MCF 10A (cell line): Measurements from ENCODE around the gene TMEM184A. TPM values are rescaled to one million over a fixed set of nuclear protein-coding genes. Genes with fewer than 3 reads are reported as not detected.

ENCODE experiments used
- BruUV-seq: library from RNA; stranded (reverse); fragments of 400-500 nt; replicated peaks from 2 replicates; lab custom pipeline; 2021; lab: Mats Ljungman, UMichigan
- CTCF ChIA-PET: fragments of 300-600 bp; sonication (Branson Sonifier 250); formaldehyde crosslinking; extraction: SDS; loops from one replicate; lab custom pipeline; 2021; ENCODE audit warnings: antibody characterized with exemption, inconsistent platforms; lab: Yijun Ruan, JAX
- POLR2A ChIA-PET: fragments of 300-600, 350-650 bp; sonication (Branson Sonifier 250); formaldehyde crosslinking; extraction: SDS; loops from one replicate; lab custom pipeline; 2020; ENCODE audit warnings: antibody characterized with exemption, inconsistent platforms; lab: Yijun Ruan, JAX
- DNase-seq: peaks from one replicate; pipeline ENCODE4 v3.0.0-alpha.2; 2018; ENCODE audit not compliant: unreplicated experiment
- H3K27ac Mint-ChIP-seq: one replicate; pipeline ENCODE4 v1.8.0; 2022; ENCODE audit warnings: mild to moderate bottlenecking, low read depth, mixed read lengths; ENCODE audit not compliant: unreplicated experiment
- H3K27me3 Mint-ChIP-seq: one replicate; pipeline ENCODE4 v1.8.0; 2022; ENCODE audit warnings: mixed read lengths; ENCODE audit not compliant: insufficient read depth, unreplicated experiment
- H3K36me3 Mint-ChIP-seq: one replicate; pipeline ENCODE4 v1.8.0; 2022; ENCODE audit warnings: mild to moderate bottlenecking, moderate library complexity, mixed read lengths; ENCODE audit not compliant: insufficient read depth, unreplicated experiment
- H3K4me1 Mint-ChIP-seq: one replicate; pipeline ENCODE4 v1.8.0; 2022; ENCODE audit warnings: mixed read lengths; ENCODE audit not compliant: insufficient read depth, unreplicated experiment
- H3K4me3 Mint-ChIP-seq: one replicate; pipeline ENCODE4 v1.8.0; 2022; ENCODE audit warnings: mild to moderate bottlenecking, moderate library complexity, mixed read lengths; ENCODE audit not compliant: unreplicated experiment
- H3K9me3 Mint-ChIP-seq: one replicate; pipeline ENCODE4 v1.8.0; 2022; ENCODE audit warnings: mixed read lengths; ENCODE audit not compliant: unreplicated experiment
- intact Hi-C: fragments of 100-400 bp; cut with micrococcal nuclease; formaldehyde crosslinking; loops from 2 replicates; pipeline ENCODE4 v1.14.1; 2022
- total RNA-seq: library from RNA; stranded (reverse); gene quantifications from 2 replicates; pipeline ENCODE4 v1.2.3, GENCODE V29; 2022
- TF ChIP-seq, protein P1 (sequence below): fragments of 200-600 bp; IDR thresholded peaks from one replicate; pipeline ENCODE4 v1.8.0; 2022; ENCODE audit warnings: antibody characterized with exemption, mild to moderate bottlenecking; ENCODE audit not compliant: unreplicated experiment

The TMEM184A gene
- total RNA-seq, 1 experiment from 2014 or later: 14.2 TPM

DNA sequence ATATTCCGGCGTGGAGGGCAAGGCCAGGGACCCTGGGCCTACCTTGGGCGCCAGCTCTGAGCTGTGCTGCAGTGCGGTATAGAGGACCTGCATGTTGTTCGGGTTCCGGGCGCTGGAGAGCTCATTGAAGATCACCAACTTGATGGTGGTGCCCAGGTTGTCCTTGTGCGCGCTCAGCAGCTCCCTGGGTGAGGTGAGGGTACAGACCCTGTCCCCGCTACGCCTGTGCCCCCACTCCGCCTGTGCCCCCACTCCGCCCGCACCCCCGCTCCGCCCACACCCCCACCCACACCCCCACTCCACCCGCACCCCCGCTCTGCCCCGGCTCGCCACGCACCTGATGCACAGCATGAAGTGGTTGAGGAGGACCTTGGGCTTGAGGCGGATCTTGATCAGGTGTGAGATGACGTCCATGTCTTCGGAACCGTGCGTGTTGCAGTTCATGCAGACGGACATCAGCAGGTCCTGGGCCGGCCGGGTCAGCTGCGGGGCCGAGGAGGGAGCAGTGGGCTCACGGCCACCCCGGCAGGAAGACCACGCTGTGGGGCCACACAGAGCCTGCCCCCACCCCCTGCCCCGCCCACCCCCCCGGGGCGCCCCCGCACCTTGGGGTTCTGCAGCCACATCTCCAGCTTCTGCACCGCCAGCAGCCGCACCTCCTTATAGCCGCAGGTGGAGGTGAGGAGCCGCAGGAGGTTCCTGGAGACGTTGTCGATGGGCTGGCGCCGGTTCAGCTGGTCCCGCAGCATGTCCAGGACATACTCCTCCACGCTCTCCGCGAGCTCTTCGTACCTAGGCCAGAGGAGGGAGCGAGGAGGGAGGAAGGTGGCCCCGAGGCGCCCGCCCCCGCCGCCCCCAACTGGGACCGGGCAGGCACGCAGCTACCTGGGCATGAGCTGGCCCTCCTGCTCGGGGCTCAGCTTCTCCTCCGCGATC, 57.4 kb downstream of the TMEM184A start:
- Mint-ChIP-seq H3K27me3 (no peaks in the 10 kb centered on the region), H3K36me3 (peaks cover 30% of the 10 kb centered on the region), H3K27ac (no peak overlapping the region), H3K9me3 (no peaks in the 10 kb centered on the region), H3K4me3 (no peak overlapping the region), H3K4me1 (peaks cover 6% of the 10 kb centered on the region)
- no TSS peak for BruUV-seq
- intact Hi-C loops: no loop called here
- ChIA-PET CTCF (interaction anchor here (2.0 kb wide), 1 partner anchor 25 kb away, joined by 7 read pairs; no protein-coding TSS in a partner anchor), POLR2A (interaction anchor here (0.9 to 1.2 kb wide), 2 partner anchors 43 to 72 kb away, joined by 4 read pairs; no protein-coding TSS in a partner anchor)
- TF ChIP-seq, protein P1, sequence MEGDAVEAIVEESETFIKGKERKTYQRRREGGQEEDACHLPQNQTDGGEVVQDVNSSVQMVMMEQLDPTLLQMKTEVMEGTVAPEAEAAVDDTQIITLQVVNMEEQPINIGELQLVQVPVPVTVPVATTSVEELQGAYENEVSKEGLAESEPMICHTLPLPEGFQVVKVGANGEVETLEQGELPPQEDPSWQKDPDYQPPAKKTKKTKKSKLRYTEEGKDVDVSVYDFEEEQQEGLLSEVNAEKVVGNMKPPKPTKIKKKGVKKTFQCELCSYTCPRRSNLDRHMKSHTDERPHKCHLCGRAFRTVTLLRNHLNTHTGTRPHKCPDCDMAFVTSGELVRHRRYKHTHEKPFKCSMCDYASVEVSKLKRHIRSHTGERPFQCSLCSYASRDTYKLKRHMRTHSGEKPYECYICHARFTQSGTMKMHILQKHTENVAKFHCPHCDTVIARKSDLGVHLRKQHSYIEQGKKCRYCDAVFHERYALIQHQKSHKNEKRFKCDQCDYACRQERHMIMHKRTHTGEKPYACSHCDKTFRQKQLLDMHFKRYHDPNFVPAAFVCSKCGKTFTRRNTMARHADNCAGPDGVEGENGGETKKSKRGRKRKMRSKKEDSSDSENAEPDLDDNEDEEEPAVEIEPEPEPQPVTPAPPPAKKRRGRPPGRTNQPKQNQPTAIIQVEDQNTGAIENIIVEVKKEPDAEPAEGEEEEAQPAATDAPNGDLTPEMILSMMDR: no peak
- no peak for DNase-seq

DNA sequence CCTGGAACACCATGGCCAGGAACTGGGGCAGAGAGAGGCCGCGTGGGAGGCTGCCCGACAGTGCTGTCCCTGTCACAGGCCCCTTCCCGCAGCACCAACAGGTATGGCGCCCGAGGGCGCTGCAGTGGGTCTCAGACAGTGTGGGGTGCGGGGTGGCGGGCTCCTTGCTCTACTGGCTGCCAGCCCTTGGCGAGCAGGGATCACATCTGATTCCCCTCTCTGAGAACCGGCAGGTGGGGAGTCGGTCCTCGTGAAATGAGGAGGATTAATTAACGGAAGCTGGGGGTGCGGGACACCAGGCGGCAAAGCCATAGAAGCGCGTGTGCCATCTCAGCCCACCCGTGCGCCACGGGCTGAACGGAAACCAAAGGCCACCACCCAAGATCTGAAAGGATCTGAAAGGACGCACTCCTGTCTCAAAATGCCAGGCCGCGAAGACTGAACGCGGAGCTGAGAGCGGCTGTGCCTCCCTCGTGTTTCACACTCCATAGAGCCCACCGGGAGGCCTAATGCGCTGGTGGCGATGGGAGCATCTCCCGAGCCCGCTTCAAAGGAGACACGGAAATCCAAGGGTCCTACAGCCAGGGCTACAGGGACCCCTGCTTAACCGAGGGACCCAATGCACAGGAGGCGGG, 58.6 kb downstream of the TMEM184A start:
- Mint-ChIP-seq H3K27me3 (no peaks in the 10 kb centered on the region), H3K36me3 (peaks cover 25% of the 10 kb centered on the region), H3K4me1 (no peaks in the 10 kb centered on the region), H3K9me3 (no peaks in the 10 kb centered on the region), H3K4me3 (no peak overlapping the region), H3K27ac (no peak overlapping the region)
- no TSS peak for BruUV-seq
- ChIA-PET CTCF (interaction anchor here (2.0 kb wide), 1 partner anchor 23 kb away, joined by 7 read pairs; no protein-coding TSS in a partner anchor), POLR2A (interaction anchor here (0.5 to 1.2 kb wide), 3 partner anchors 40 to 73 kb away, joined by 3 to 4 read pairs (median 4); no protein-coding TSS in a partner anchor)
- TF ChIP-seq, protein P1: no peak
- DNase-seq: no peak
- intact Hi-C loops: no loop called here

DNA sequence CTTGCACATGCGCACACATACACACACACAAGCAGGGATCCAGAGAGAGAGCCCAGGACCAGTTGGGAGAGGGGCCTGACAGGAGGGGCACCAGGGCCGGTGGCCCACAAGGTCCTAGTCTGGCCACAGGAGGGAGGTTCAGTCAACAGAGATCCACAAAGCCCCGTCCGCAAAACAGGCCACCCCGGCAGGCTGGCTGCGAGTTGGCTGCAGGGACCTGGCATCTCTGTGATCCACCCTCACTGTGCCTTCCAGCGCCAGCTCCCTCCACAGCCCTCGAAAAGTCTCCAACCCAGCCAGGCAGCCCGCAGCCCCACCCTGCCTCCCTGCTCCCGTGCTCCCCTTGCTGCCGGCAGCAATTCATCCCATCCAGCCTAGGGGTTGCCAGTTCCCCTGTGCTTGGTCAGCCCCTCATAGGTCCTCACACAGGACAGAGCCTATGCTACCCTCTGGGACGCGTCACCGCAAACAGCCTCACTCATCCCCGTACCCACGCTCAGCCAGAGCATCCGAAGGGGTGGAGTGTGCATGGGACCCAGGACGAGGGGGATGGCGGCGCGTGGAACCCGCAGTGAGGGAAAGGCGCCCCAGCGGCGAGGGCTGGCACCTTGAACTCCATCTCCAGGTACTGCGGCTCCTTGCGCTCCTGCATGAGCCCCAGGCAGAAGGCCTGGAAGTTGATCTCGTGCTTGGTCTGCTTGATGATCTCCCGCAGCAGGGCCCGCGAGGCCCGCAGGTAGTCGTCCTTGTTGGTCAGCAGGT, 59.3 kb downstream of the TMEM184A start:
- ChIA-PET POLR2A (no interaction called here), CTCF (no interaction called here)
- no peak for DNase-seq
- Mint-ChIP-seq H3K4me1 (no peaks in the 10 kb centered on the region), H3K27ac (no peak overlapping the region), H3K27me3 (no peaks in the 10 kb centered on the region), H3K4me3 (no peak overlapping the region), H3K9me3 (no peaks in the 10 kb centered on the region), H3K36me3 (peaks cover 25% of the 10 kb centered on the region)
- BruUV-seq: no TSS peak
- TF ChIP-seq, protein P1: no peak
- intact Hi-C loops: no loop called here
